Measurements from ENCODE around the gene CPNE5. TPM values are rescaled to one million over a fixed set of nuclear protein-coding genes. Genes with fewer than 3 reads are reported as not detected.

The CPNE5 gene
- total and polyA plus RNA-seq, 8 donors = 0.19 to 1.5 (median 0.58) TPM

GRCh38 chr6:36691011-36691410 is 148.2 kb downstream of the CPNE5 start:
- no peaks in the 10 kb centered on the region for H3K27me3 ChIP-seq
- no peak for DNase-seq
- H3K27ac ChIP-seq = no peak overlapping the region
- intact Hi-C loops (cut with DNase I) = no loop called here
- 91 to 95% methylated on average over 4 of the region's 4 CpGs for WGBS, 2 donors
- peaks cover 0 to 6% (median 5%) of the 10 kb centered on the region in 3 donors for H3K4me1 ChIP-seq
- H3K4me3 ChIP-seq = no peak overlapping the region
- FAIRE-seq = no peak
- no peak for TF ChIP-seq CTCF (IDR thresholded peaks at IDR 0.05)
- H3K9me3 ChIP-seq = no peaks in the 10 kb centered on the region
- no peak for ATAC-seq
- peaks cover 2 to 14% (median 9%) of the 10 kb centered on the region in 3 donors for H3K36me3 ChIP-seq

Other genes with a start within 250 kb of the CPNE5 start
- gene SRSF3, start 245.1 kb downstream of the CPNE5 start, total RNA-seq = 100 to 1,000 TPM in 4 of 6 donors, 10 to 100 TPM in 2; 60.5 to 122 (median 105) TPM
- gene SRSF3, start 245.1 kb downstream of the CPNE5 start, polyA plus RNA-seq = 100 to 1,000 TPM in 1 of 2 donors, 10 to 100 TPM in 1; 72.8 to 114 TPM
- gene CDKN1A, start 160.7 kb downstream of the CPNE5 start, total RNA-seq = 100 to 1,000 TPM in 2 of 6 donors, 10 to 100 TPM in 4; 32.5 to 178 (median 53.2) TPM
- 10 to 100 TPM; 22.3 to 42.2 TPM for gene CDKN1A, start 160.7 kb downstream of the CPNE5 start, polyA plus RNA-seq
- under 1 TPM in 5 of 6 donors, not detected in 1; 0.04 to 0.09 (median 0.09) TPM for gene RAB44, start 141.6 kb downstream of the CPNE5 start, total RNA-seq
- gene RAB44, start 141.6 kb downstream of the CPNE5 start, polyA plus RNA-seq = under 1 TPM; 0.04 to 0.14 TPM
- 10 to 100 TPM in 3 of 6 donors, 1 to 10 TPM in 3; 5.1 to 13.1 (median 8.5) TPM for gene PPIL1, start 35.4 kb upstream of the CPNE5 start, total RNA-seq
- gene PPIL1, start 35.4 kb upstream of the CPNE5 start, polyA plus RNA-seq = 1 to 10 TPM; 7.7 to 9.7 TPM
- gene C6orf89, start 46.5 kb upstream of the CPNE5 start, total RNA-seq = 10 to 100 TPM; 26.0 to 39.2 (median 31.9) TPM
- gene C6orf89, start 46.5 kb upstream of the CPNE5 start, polyA plus RNA-seq = 10 to 100 TPM; 11.6 to 15.9 TPM
- 1 to 10 TPM in 2 of 6 donors, under 1 TPM in 4; 0.23 to 6.9 (median 0.72) TPM for gene PI16, start 115.3 kb upstream of the CPNE5 start, total RNA-seq
- 1 to 10 TPM; 3.0 to 7.3 TPM for gene PI16, start 115.3 kb upstream of the CPNE5 start, polyA plus RNA-seq
- gene MTCH1, start 146.8 kb upstream of the CPNE5 start, total RNA-seq = 100 to 1,000 TPM in 2 of 6 donors, 10 to 100 TPM in 4; 83.6 to 102 (median 87.2) TPM
- gene MTCH1, start 146.8 kb upstream of the CPNE5 start, polyA plus RNA-seq = 100 to 1,000 TPM in 1 of 2 donors, 10 to 100 TPM in 1; 66.8 to 146 TPM
- 10 to 100 TPM in 1 of 6 donors, 1 to 10 TPM in 4, under 1 TPM in 1; 0.98 to 13.2 (median 3.3) TPM for gene FGD2, start 166.2 kb upstream of the CPNE5 start, total RNA-seq
- 1 to 10 TPM; 1.7 to 3.2 TPM for gene FGD2, start 166.2 kb upstream of the CPNE5 start, polyA plus RNA-seq

All from pancreas (tissue), 10 donors.